ENCODE measurements around the gene ADCY1. TPM values are rescaled to one million over a fixed set of nuclear protein-coding genes. Genes with fewer than 3 reads are reported as not detected.

The ADCY1 gene
- total RNA-seq, 1 experiment from 2014 or later: 0.71 TPM

GRCh38 chr7:45568536-45569289 is 5.5 kb upstream of the ADCY1 start:
- Histone ChIP-seq H3K9me3 (ENCODE audit: low read depth, low read length, poor library complexity, severe bottlenecking) (no peaks in the 10 kb centered on the region), H3K4me3 (ENCODE audit: low read depth, low read length, poor library complexity, severe bottlenecking) (no peak overlapping the region), H3K4me1 (ENCODE audit: insufficient read depth, low read length, poor library complexity, severe bottlenecking) (no peaks in the 10 kb centered on the region), H3K36me3 (ENCODE audit: insufficient read depth, low read length, poor library complexity, severe bottlenecking) (no peaks in the 10 kb centered on the region), H3K27me3 (replicated peaks; ENCODE audit: insufficient read depth, low read depth, low read length, poor library complexity) (peaks cover 43% of the 10 kb centered on the region), H3K27ac (ENCODE audit: low read depth, low read length, poor library complexity, severe bottlenecking) (no peak overlapping the region)
- no TSS peak for BruUV-seq (replicated peaks)
- CTCF ChIA-PET: no interaction called here
- intact Hi-C loops (cut with micrococcal nuclease; ENCODE audit: unreplicated experiment): no loop called here
- DNase-seq (ENCODE audit: low spot score): no peak
- POLR2A ChIA-PET (ENCODE audit: low non-redundant PET): no interaction called here
- TF ChIP-seq CTCF (conservative IDR thresholded peaks at IDR 0.05; ENCODE audit: low read depth, low read length) (no peak), EZH2 (IDR thresholded peaks at IDR 0.05; ENCODE audit: borderline replicate concordance, low read depth, low read length, poor library complexity, severe bottlenecking) (no peak)

GRCh38 chr7:45569290-45569685 is 4.9 kb upstream of the ADCY1 start:
- Histone ChIP-seq H3K27me3 (replicated peaks; ENCODE audit: insufficient read depth, low read depth, low read length, poor library complexity) (peaks cover 41% of the 10 kb centered on the region), H3K27ac (ENCODE audit: low read depth, low read length, poor library complexity, severe bottlenecking) (no peak overlapping the region), H3K36me3 (ENCODE audit: insufficient read depth, low read length, poor library complexity, severe bottlenecking) (no peaks in the 10 kb centered on the region), H3K9me3 (ENCODE audit: low read depth, low read length, poor library complexity, severe bottlenecking) (no peaks in the 10 kb centered on the region), H3K4me3 (ENCODE audit: low read depth, low read length, poor library complexity, severe bottlenecking) (no peak overlapping the region), H3K4me1 (ENCODE audit: insufficient read depth, low read length, poor library complexity, severe bottlenecking) (no peaks in the 10 kb centered on the region)
- no TSS peak for BruUV-seq (replicated peaks)
- POLR2A ChIA-PET (ENCODE audit: low non-redundant PET): no interaction called here
- CTCF ChIA-PET: no interaction called here
- DNase-seq (ENCODE audit: low spot score): no peak
- intact Hi-C loops (cut with micrococcal nuclease; ENCODE audit: unreplicated experiment): no loop called here
- TF ChIP-seq EZH2 (IDR thresholded peaks at IDR 0.05; ENCODE audit: borderline replicate concordance, low read depth, low read length, poor library complexity, severe bottlenecking) (no peak), CTCF (conservative IDR thresholded peaks at IDR 0.05; ENCODE audit: low read depth, low read length) (no peak)

- POLR2A ChIA-PET (ENCODE audit: low non-redundant PET): no interaction called here
- TF ChIP-seq CTCF (conservative IDR thresholded peaks at IDR 0.05; ENCODE audit: low read depth, low read length): no peak
- TF ChIP-seq EZH2 (IDR thresholded peaks at IDR 0.05; ENCODE audit: borderline replicate concordance, low read depth, low read length, poor library complexity, severe bottlenecking): no peak
- Histone ChIP-seq H3K4me1 (ENCODE audit: insufficient read depth, low read length, poor library complexity, severe bottlenecking) (no peaks in the 10 kb centered on the region), H3K27me3 (replicated peaks; ENCODE audit: insufficient read depth, low read depth, low read length, poor library complexity) (peaks cover 39% of the 10 kb centered on the region), H3K36me3 (ENCODE audit: insufficient read depth, low read length, poor library complexity, severe bottlenecking) (no peaks in the 10 kb centered on the region), H3K4me3 (ENCODE audit: low read depth, low read length, poor library complexity, severe bottlenecking) (no peak overlapping the region), H3K27ac (ENCODE audit: low read depth, low read length, poor library complexity, severe bottlenecking) (no peak overlapping the region), H3K9me3 (ENCODE audit: low read depth, low read length, poor library complexity, severe bottlenecking) (no peaks in the 10 kb centered on the region)
- CTCF ChIA-PET: no interaction called here
- DNase-seq (ENCODE audit: low spot score): no peak
- intact Hi-C loops (cut with micrococcal nuclease; ENCODE audit: unreplicated experiment): no loop called here
- BruUV-seq (replicated peaks): no TSS peak
These were observed 3.4 kb upstream of the ADCY1 start for GRCh38 chr7:45570797-45571196.

Measured in A673 (cell line).